NCI-H2107 (cell line): ENCODE results near the gene SSBP3.

ENCODE experiments used
- DNase-seq: peaks from one replicate; lab custom pipeline; 2025; lab: John Stamatoyannopoulos, UW

SSBP3 gene

DNA sequence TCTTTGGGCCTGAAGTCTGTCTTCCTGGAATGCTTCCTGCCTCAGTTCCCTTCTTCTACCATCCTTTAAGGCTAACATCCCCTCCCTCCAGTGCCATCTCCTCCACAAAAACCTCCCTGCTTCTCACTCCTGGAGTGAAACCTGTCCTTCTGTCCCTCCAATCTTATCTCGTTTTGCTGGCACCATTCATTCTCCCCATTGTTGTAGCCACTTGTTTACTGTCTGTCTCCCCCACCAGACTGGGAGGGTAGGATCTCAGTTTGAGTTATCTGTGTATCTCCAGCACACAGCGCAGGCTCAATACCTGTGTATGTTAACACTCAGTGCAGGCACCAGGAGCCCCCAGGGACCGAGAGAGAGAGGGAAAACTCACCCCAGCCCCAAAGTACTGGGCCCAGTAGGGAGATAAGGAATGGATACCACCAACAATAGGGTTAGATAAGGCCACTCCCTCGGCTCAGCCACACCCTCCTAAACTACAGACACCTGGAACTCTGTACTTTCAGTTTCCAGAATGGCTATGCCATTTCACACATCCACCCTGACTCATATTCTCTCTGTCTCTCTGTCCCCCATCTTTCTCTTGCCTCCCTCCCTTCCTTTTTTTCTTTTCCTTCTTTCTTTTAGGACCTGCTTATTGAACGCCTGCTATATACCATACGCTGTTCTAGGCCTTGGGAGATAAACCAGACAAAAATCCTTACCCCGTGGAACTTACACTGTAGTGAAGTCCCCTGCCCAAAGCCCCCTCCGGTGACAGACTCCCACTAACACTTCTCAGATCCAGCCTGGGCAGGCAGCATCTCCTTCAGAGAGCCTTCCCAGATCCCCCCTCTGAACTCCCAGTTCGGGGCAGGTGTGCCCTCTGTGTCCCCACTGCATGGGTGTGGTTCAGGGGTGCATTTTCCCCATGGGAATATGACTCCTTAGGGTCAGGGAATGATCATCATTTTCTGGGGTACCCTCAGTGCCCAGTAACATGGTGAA, 3.3 kb upstream of the SSBP3 start:
- no peak for DNase-seq

DNA sequence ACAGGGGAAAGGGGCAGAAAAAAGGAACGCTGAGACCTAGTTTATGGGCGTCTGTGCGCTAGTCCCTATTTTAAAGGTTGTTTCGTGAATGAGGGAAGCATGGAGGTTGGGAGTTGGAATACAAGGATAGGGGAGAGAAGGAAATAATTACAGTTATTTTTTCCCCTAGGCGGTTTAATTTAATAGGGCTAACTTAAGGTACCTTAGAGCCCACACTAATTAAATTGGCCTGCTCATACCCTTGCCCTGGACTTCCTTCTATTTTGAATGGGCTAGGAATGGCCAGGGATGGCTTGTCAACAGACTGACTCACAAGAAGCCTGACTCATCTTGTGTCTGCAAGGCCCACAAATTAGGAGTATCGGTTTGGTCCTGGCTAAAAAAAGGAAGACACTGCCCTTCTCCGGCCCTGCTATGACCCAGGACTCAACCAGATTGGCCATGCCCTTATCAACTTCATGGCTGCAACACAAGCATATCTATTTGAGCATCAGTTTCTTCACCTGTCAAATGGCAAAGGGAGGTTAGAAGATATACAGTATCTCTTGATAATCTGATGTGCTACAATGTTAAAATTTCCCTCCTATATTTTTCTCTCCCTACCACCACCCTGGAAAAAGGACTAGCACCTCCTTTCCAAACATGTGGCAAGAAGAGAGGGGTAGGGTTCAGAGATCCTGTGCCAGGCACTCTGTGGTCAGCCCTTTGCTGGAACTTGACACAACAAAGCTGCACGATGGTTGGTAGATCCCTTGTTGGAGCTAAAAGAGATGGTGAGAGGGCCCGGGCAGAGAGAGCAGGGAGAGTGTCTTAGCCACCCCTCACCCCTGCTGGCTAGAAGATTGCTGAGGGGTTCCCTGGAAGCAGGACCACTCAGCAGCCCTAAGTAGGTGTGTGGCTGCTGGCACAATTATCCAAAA, 2.2 kb upstream of the SSBP3 start:
- no peak for DNase-seq

DNA sequence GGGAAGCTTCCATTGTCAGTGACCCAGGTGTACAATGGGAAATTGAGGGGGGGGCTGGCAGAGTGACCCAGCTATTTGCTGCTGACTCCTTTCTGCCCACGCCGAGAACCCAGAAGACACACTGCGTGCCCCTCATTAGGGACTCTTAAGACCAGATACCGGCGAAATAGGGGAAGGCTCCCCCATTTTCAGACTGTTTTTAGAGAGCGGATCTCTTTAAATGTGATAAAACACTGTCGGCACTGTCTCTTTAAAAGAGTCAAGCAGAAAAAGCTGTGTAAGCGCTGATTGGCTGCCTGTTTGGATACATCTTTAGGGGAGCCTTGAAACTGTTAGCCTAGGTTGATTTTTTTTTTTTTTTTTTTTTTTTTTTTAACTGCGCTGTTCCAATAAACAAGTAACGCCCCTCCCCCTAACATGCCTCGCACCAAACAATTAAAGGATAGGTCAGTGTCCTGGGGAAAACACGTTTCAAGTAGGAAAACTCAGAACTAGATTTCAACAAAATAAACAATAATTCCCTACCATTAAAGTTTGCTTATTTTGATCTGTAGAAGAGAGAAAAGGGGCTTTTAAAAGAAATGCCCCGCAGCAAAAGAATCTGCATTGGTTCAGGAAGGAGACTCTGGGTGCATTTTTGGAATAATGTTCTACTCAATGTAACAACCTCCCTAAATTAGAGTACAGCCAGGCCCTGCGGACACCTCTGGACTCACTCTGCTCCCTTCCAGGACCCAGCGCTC, 1.4 kb upstream of the SSBP3 start:
- DNase-seq, result peak; percentile 94

DNA sequence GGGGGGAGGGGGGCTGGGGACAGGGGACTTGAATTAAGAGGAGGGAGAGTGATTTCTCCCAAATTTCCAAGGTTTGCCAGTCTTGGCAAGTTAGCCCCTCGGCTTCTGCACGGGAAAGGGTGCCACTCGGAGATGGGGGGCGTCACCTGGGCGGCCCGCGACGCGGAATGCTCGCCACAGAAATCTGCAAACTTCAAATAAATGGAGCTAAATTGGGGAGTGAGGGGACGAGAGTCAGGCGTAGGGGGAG, 885 bp upstream of the SSBP3 start:
- no peak for DNase-seq

DNA sequence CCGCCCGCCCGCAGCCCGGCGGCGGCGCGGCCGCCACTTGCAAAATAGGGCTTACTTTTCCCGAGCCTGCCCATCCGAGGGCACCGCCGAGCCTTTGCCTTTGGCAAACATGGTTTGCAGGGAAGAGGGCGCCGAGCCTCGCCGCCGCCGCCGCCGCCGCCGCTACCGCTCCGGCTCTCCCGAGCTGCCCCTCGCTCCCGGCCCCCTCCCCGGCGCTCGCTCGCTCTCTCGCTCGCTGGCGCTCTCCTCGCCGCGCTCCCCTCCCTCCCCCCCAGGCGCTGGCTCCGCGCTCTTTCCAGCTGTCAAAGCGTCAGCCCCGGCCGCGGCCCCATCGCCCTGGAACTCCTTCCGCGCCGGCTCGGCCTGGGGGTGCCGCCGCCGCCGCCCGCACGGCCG, 298 bp downstream of the SSBP3 start:
- no peak for DNase-seq

DNA sequence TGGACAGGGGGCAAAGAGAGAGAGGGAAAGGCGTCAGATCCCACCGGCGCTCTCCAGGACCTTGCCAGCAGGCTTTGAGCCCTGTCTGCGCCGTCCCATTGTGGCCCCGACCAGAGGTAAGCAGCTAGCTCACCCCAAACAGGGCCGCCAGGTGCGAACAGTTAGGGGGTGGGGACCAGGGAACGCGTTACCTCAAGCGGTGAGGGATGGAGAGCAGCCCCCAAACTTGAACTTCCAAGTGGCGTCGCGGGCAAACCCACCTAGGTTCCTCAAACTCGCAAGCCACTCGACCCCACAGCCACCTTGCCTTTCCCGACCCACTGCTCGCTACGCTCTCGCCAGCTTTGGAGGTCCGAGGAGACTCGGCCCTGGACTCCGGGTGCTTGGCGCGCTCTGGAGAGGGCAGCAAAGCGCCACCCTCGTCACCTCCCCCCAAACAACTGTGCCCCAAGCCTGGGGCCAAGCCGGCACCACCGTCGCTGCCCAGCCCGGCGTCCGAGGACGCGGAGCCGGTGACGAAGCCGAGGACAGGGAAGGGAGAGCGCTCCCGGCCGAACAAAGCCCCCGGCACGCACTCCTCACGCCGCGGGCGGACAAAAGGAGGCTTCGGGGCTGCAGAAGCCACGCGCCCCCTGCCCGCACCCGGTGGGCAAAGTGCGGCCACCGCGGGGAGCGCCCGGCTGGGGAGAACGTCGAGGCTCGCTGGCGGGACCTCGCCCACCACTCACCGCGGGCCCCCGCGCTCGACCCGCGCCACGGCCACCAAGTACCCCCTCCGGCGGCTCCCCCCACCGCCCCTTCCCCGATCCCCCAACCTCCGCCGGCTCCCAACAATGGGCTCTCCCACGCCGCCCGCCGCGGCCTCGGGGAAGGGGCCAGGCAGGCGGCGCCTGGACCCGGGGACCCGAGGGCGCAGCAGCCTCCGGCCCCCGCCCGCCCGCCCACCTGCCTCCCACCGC, 976 bp downstream of the SSBP3 start:
- DNase-seq, result peak; percentile 23

DNA sequence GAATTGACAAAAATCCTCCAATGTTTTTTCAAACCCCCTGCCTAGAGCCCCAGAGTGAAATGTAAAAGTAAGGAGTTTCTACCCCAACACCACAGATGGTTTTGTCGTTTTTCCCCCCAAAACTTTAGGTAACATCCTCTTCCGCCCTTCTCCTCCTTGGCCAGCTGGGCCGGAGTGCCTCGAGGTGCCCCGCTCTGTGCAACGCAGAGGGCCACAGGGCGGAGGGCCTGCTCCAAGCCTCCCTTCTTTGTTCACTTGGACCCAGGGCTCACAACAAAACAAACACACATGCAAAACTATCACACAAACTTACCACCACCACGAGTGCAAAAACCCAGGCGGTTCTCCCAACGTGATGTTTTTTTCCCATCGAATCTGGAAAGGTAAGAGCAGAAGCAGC, 1.9 kb downstream of the SSBP3 start:
- DNase-seq, result no peak

DNA sequence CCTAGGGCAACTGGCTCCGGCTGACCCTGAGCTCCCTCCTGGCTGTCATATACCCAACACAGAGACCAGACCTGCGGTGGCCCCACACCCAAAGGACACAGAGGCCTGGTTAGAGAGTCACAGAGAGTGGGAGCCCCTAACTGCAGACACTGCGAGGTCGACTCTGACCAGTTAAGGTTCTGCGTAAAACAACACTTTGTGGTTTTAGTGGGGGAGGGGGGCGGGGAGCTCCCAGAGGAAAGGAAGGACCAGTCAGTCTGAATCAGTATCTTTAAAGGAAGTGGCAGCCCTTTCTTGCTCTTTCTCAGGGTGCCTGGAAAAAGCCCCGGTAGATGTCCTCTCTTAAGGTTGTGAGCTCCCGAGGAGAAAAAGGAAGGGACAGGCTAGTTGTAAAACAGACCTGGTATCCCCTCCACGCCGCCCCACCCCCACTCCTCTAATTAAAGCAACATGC, 2.4 kb downstream of the SSBP3 start:
- no peak for DNase-seq

DNA sequence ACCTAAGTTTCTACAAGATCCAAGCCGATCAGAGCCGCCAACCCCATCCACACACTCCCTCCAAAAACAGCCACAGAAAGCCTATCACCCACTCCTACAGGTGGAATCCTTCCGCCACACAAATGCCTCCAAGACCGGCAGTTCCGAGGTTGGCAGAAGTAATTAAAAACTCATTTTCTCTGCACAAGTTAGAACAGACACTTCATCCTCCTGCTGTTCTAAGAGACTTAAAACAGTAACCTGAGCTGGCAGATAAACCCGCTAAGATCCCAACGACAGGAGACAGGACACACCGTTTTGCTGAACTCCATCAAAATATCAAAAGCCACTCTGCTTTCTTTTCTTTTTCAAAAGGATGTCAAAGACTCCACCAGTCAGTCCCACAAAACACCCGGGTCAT, 2.8 kb downstream of the SSBP3 start:
- no peak for DNase-seq

DNA sequence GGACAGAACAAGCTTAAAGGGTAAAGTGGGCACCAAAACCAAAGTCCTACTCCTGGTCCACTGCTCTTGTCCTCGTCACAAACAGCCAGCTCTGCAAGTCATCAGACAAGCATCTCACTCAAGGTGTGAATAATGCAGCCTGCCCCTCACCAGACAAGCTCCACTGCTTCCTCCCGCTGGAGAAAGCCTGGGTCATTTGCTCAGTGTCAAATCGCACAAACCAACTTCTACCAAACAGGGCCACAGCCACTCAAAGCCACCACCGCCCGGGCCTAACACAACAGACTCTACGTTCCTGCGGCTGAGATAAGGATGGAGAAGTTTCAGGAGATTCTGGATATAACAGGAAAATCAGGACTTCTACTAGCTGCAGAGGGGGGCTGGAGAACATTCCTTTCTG, 3.3 kb downstream of the SSBP3 start:
- no peak for DNase-seq

DNA sequence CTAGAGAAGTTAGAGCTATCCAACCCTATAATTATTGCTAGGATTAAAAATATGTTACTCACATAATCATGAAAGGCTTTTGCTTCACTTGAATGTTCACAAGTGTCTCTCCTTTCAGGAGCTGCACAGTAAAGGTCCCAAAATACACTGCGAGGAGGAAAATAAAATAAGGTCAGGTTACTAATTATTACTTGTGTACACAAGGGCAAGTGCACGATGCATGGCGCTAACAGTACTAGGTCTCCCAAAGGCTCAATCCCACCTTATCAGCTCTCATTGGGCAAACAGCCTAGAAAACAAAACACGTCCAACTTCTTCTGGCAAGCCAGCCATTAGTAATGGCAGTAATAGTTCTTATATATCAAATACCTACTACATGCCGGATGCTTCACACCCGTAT, 4.4 kb downstream of the SSBP3 start:
- DNase-seq, result peak; percentile 42

DNA sequence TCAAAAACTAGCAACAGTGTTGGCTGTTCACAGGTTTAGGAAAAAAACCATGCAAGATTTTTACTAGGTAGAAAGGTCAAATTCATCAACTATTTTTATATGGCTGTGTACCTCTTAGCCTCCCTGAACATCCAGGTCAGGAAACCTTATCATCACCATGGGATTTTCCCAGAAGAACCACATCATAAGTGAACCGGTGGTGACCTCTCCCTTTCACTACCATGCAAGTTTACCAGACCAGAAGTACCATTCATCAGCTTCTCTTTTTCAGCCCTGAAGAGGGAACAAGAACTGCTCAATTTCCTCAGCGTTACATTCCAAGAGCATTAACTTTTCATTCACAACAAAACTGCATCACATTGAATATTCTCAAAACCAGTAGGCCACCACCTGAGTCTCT, 5.9 kb downstream of the SSBP3 start:
- no peak for DNase-seq

DNA sequence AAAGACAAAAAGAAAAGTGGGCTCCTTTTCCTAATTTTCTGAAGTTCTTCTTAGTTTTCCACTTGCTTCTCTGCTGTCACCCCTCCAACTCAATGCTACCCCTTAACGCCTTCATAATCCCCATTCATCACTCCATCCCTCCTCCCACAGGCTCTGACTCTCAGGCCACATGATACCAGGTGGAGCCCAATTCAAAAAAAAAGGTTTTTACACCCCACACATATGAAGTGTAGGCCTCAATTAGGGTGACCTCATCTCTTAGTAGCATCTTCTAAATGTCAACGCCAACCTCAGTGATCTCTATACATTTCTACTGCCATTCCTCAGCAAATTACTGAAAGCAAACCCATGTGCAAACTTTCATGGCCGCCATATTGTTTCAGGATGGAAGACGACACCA, 6.4 kb downstream of the SSBP3 start:
- no peak for DNase-seq

DNA sequence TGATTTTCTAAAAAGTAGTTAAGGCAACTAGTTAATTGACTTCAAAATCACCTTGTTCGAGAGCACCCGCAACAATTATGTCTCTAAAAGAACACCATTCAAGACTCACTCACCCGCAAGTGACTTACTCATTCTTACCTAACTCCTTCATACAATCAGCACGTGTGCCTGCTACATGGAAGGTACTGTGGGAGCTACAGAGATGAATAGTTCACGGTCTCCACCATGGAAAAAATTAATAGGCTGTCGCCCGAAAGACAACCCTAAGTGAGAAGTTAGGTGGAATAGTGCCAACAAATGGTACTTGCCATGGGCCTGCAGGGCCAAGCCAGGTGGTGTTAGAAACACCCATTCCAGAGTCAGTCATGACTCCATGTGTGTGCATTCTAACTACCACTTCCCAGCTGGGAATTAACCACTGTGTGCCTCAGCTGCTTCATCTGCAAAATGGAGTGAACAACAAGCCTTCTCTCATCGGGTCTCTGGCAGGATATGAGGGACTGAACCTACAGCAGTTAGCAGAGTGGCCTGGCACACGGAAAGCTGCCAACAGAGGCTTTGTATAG, 7.1 kb downstream of the SSBP3 start:
- DNase-seq, result no peak

DNA sequence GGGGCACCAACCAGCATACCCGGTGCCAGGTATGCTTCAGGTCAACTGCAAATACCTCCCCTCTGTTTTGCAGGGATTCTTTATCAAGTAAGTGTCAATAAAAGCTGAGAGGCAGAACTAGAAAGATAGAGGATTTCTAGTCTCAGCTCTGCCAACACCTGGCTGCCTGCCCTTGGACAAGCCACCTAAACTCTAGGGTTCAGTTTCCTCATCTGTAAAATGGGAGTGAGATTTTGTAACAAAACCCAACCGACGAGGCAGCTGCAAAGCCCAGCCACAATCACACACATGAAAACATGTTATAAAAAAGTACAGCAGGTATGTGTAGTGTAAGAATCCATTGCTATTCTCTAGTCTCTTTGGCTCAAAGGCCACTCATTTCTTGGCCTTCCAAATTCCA, 8.2 kb downstream of the SSBP3 start:
- DNase-seq, result no peak

DNA sequence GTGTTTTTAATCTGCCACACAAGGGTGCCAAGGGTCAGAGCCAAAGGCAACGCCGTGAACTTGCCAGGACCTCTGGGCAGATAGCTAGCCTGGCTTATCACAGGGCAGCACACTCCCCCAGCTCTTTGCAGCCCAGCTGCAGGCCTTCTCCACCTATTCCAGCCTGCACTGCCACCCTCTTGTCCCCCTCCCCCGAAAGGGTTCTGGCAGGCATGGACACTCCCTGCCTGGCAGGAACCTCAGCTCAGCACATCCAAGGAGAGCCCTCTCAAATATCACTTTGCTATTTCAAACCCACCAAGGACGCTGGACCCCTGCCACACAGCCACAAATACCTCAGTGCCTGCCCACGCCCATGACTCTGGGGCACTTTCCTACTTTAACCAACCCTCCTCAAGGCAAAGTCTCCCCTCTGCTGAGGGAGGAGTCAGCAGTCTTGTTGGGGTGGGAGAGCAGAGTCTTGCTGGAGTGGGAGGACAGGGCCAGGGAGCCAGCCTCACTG, 9.1 kb downstream of the SSBP3 start:
- no peak for DNase-seq

DNA sequence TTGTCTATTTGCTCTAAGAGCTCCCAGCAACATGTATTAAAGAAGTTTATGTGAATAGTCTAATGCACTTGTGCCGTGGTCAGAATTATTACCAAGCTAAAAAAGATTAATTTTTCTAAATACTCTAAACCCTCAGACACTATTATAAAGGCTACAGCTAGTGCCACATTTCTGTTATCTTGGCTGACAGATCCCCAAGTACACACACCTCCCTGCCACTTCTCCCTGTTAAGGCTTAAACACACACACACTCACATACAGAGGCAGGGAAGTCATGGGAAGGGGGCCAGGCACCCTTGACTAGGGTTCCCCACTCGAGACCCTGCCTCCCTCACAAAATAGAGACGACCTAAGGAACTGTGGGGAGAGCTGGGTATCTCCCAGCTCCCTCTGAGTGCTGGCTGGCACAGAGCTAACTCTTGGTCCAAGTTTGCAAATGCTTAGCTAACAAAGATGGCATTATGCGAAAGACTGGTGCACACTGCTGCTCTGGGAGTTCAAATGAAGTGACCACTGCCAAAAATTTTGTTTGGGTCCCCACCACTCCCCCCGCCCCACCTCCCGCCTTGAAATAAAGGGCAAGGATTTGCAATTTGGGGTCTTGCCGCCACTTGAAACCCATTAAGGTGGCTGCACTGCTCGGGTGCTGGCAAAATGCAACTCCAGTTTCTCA, 9.8 kb downstream of the SSBP3 start:
- DNase-seq, result no peak

DNA sequence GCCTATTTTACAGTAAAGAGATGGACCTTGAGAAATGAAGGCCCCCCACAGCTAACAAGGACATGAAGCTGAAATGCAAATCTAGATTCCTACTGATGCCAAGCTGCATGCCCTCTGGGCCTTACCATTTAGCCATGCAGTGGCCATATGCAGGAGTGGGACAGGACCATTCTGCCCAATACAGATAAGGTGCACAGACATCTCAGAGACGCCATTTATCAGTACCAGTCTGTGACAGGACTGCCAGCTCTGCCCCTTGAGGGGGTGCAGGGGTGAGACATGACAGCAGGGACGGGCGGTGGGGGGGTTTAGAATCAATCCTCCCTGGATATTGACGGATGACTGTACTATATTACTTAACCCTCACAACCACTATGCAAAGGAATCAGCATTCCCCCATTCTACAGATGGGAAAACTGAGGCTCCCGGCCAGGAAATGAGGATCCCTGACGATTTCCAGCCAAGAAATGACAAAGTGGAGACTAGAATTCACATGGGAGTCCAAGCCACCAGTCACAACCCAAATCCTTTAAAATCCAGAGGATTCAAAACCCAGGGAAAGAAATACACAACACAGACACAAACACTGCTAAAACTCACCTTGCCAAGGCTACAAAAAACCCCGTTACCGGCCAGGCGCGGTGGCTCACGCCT, 10.8 kb downstream of the SSBP3 start:
- no peak for DNase-seq

DNA sequence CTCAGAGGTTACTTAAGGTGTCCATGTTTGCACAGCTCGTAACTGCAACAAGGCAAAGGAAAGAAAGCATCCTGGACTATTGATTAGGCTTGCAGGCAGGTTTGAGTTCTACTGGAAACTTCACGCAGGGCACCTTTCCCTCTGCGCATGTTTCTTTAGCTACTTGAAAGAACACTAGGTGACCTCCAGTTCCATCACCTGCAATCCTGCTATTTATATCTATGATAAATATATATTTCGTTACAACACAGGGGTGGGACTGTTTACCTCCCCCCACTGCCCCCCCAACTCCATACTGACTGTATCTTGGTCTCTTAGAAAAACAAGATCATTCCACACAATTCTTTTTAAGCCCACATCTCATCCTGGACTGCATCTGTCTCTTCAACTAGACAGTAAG, 12.1 kb downstream of the SSBP3 start:
- DNase-seq, result no peak

DNA sequence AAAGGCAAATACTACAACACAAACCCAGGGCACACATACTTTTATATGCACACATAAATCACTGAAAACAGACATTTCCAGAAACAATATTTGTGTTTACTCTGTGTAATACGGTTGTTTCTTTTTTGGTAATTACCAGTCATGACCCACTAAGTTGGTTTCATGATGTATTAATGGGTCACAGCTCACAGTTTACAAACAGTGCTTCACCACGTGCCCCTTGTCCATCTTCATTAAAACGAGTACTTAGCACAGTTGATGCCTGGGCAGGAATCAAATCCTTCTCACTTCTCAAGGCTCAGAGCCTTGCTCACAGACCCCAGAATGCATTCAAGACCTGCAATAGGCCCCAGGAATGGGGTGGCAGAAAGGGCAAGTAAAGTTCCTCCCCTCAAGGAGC, 13.8 kb downstream of the SSBP3 start:
- DNase-seq, result no peak
